Suprapubic skin (tissue), 3 donors: ENCODE results near the gene CREG1.

Experiments used
- CTCF ChIP-seq, 2 donors: fragments of 200-600 bp in 1 of 2; fragments of 450-650 bp in 1 of 2; sonication (generic) in 1 of 2; IDR thresholded peaks; one replicate each; pipeline ENCODE4 v1.5.1; 2016 to 2019; ENCODE audit warnings: antibody characterized with exemption in 2 of 2, mild to moderate bottlenecking in 1 of 2, moderate library complexity in 1 of 2
- EP300 ChIP-seq: sonication (generic); formaldehyde crosslinking; IDR thresholded peaks from one replicate; pipeline ENCODE4 v1.6.1; 2017; ENCODE audit warnings: antibody characterized with exemption
- POLR2A ChIP-seq, 2 donors: fragments of 450-650 bp; IDR thresholded peaks; one replicate each; pipeline ENCODE4 v1.6.1; 2017; ENCODE audit warnings: antibody characterized with exemption in 2 of 2, mild to moderate bottlenecking in 2 of 2, moderate library complexity in 2 of 2

GRCh38 chr1:167492481-167492910 is 61.1 kb downstream of the CREG1 start:
- TF ChIP-seq EP300 (no peak), CTCF (IDR thresholded peaks at IDR 0.05) (no peak), POLR2A (IDR thresholded peaks at IDR 0.05) (no peak)
